GM21619 (cell line): ENCODE measurements around the gene HMCN1.
"Not testable (repeated sequence)": the region's sequence is repeated elsewhere in the genome, so short reads cannot be mapped to it uniquely, and the experiment has no call there.

Experiments used
- ATAC-seq: cut with Tn5 transposase; IDR thresholded peaks from one replicate; pipeline ENCODE4 v1.9.1; 2021; ENCODE audit not compliant: unreplicated experiment

Gene HMCN1

DNA sequence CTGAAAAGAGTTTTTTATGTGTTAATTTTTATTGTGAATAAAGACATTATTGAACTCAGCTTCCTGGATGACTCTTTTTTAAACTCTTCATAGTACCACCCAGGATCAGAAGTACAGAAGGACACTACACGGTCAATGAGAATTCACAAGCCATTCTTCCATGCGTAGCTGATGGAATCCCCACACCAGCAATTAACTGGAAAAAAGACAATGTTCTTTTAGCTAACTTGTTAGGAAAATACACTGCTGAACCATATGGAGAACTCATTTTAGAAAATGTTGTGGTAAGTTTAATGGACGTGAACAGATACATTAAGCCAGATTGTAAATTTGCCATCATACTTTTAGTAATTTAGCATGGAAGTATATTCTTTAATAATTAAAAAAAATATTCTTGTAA is 391.3 kb downstream of the HMCN1 start:
- ATAC-seq: no peak

DNA sequence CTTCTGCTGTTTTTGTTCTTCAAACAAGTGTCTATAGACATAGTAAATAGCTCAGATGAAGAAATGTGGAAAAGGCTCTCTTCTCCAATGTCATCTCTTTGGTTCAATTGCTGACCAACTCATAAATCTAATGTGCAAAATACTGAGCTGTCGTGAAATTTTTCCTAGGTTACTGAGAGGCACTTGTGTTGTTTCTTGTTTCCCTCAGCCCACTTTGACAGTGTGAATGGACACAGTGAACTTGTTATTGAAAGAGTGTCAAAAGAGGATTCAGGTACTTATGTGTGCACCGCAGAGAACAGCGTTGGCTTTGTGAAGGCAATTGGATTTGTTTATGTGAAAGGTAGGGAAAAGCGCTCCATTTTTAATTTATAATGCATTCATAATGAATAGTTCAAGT is 395.6 kb downstream of the HMCN1 start:
- ATAC-seq: no peak

DNA sequence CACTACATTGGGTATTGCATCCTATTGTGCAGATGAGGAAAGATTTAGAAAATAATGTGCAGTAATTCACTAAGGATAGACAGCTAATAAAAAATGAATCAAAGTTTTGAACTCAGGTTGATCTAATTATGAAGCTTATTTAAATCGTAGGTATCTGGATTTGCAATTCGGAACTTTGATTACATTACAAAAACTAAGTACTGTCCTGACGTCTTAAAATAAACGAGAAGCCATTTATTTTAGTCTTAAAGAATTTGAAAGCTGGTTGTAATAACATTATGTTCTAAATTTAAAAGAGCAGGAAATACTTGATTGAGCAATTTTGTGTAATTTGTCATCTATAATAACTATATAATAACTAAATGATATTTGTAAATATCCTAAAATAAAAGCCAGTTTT is 404.9 kb downstream of the HMCN1 start:
- no peak for ATAC-seq

DNA sequence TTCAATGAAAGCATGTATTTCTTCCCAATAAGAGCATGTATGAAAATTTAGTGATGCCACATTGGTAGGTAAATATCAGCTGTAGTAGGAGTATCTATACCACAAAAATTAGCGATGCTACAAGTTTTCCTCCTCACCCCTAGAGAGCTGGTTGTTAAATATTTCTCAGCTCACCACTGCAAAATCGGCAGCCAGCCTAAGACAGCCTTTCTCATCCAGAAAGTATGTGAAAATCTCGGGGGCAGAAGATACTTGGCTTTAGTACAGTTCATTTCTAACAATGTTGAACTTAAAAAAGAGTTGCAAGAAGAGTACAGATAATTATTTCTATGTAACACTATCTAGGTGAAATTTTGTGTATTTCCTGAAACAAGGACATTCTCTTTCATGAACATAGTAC is 405.5 kb downstream of the HMCN1 start:
- ATAC-seq: no peak

DNA sequence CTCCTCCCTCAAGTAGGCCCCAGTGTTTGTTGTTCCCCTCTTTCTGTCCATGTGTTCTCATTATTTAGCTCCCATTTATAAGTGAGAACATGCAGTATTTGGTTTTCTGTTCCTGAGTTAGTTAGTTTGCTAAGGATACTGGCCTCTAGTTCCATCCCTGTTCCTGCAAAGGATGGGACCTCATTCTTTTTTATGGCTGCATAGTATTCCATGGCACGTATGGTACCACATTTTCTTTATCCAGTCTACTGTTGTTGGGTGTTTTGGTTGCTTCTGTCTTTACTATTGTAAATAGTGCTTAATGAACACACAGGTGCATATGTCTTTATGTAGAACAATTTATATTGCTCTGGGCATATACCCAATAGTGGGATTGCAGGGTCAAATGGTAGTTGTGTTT is 408.0 kb downstream of the HMCN1 start:
- no peak for ATAC-seq

DNA sequence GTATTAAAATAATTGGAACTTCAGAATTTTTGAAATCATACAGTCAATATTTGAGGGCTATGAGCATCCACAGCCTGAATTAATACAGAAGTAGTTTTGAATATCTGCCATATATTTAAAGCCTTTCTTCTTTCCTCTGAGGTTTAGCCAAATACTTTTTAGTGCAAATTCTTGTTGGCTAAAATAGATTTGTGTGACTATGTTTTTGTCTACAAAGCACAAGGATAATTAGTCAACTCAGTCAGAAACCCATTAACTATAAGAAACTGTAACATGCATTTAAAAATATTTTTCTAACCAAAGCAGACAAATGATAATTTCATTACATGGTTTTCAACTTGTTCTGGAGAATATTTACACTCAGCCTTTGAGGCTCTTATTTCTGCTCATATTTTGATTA is 408.7 kb downstream of the HMCN1 start:
- no peak for ATAC-seq

DNA sequence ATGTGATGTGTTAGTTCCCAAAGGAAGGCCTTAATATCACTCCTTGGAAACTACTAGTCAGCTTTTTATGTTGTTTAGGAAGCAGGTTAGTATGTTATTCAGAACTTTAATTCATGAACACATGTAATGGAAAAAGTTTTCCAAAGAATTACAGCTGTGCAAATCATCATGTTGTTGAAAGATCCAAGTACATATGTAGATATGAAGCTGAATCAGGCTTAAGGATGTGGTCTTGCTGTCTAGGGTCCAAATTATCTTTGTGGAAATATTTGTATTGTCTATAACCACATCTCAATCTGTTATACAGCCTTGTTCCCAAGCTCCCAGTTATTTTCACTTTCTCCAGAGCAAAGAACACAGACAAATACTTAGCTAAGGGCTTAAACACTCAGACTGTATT is 409.3 kb downstream of the HMCN1 start:
- no peak for ATAC-seq

DNA sequence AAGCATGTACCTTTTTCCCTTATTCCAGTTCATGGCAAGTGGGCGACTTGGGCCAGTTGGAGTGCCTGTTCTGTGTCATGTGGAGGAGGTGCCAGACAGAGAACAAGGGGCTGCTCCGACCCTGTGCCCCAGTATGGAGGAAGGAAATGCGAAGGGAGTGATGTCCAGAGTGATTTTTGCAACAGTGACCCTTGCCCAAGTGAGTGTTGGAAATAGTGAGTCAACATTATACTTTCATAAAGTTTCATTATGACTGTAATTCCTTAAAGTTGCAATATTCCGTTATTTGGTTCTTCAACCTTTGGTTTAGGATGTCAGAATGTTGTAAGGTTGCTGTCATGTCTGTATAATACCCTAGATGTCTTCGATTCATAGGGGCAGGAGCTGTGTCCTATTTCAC is 410.3 kb downstream of the HMCN1 start:
- ATAC-seq: no peak

DNA sequence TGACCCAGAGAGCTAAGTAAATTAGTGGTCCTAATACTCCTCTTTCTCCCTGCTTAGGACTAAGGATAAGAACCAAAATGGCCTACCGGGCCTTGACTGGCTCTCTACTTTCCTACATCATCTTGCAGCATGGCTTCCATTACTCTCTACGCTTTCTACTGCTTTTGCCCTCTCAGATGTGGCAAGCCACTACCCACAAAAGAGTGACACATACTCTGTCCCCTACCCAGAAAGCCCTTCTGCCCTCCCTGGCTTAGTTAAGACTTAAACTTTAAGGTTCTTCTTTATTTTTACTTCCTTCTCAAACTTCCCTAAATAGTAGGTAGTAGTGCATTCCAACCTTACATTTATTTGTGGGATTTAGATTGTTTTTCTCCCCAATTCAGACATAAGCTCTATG is 412.8 kb downstream of the HMCN1 start:
- no peak for ATAC-seq

DNA sequence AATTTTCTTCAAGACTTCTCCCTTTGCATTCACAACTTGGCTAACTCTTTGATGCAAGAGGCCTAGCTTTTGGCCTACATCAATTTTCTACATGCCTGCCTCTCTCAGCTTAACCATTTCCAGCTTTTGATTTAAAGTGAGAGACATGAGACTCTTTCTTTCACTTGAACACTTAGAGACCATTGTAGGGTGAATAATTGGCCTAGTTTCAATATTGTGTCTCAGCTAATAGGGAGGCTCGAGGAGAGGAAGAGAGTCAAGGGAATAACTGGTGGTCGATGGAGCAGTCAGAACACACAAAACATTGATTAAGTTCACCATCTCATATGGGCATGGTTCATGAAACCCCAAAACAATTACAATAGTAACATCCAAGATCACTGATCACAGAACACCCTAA is 415.4 kb downstream of the HMCN1 start:
- no peak for ATAC-seq

DNA sequence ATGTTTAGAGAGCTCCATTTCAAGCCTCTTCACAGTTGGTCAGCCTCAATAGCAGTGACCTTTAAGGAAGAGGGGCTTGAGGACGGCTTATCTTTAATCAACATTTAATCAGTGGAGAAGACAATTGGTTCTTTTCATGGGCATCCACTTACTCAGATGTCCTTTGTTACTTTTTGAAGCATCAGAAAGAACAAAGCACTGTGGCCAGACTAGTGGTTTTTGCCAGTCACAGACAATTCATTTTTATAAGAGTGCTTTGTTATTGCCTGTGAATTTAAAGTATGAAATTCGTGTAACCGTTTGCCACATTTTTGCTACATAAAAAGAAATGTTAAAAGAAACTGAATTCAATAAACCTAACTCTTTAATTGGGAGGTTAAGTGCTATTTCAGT is 418.0 kb downstream of the HMCN1 start:
- ATAC-seq: no peak

DNA sequence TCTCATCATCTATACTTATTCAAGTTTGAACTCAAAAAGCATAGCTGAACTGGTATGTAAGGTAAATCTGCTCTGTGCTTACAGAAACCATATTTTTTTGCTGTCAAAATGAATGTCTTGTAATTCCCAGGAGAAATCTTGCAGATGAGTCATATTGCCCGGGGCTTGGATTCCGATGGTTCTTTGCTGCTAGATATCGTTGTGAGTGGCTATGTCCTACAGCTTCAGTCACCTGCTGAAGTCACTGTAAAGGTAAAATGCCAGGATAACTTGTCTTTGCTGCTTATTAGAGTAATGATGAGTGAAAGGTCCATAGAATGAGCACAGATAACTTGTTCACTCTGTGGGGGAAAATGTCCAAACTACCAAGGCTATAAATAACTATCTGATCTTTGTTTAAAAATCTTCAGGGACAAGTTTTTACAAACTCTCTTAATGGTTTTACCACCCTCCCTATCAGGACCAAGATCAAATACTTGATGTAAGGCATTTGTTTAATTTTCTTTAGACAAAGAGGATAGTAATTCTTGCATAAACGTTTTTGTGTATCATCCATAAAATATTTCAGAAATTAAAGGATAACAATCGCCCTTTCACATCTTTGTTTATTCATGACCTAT is 418.5 kb downstream of the HMCN1 start:
- ATAC-seq: no peak

DNA sequence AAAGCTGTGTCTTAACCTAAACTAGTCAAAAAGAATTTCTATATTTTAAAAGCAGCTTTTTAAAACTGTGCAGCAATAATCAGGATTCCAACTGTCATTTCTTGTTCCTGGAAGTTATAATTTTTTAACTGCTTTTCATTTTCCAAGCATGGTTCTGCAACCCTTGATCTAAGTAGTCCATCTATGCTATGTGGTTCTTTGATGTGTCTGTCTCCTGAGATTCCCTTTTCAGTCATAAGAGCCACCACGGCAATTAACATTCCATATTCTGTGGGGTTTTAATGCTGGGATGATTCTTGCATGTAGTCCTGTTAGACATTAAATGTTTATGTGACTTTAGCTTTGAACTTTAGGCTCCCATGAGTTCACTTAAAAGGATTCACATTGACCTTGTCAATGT is 420.5 kb downstream of the HMCN1 start:
- ATAC-seq: no peak

DNA sequence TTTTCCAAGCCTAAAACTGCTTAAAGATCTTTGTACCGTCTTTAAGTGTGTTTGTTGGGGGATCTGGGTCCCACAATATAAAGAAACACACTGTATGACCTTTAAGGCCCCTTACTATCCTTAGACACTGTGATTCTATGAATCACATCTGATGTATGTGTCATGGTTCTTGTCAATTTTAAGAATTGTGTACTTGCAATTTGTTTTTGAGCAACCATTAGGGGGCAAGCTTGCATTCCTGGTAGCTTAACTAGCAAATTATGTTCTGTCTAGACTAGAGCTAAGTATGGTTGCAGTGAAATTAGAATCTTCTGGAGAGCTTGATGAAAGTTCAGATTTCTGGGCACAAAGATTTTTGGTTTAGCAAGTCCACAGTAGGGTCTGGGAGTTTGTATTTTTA is 421.4 kb downstream of the HMCN1 start:
- no peak for ATAC-seq

DNA sequence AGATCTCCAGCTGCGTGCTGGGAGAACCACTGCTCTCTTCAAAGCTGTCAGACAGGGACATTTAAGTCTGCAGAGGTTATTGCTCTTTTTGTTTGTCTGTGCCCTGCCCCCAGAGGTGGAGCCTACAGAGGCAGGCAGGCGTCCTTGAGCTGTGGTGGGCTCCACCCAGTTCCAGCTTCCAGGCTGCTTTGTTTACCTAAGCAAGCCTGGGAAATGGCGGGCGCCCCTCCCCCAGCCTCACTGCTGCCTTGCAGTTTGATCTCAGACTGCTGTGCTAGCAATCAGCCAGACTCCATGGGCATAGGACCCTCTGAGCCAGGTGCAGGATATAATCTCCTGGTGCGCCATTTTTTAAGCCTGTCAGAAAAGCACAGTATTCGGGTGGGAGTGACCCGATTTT is 428.7 kb downstream of the HMCN1 start:
- ATAC-seq: not testable (repeated sequence)

DNA sequence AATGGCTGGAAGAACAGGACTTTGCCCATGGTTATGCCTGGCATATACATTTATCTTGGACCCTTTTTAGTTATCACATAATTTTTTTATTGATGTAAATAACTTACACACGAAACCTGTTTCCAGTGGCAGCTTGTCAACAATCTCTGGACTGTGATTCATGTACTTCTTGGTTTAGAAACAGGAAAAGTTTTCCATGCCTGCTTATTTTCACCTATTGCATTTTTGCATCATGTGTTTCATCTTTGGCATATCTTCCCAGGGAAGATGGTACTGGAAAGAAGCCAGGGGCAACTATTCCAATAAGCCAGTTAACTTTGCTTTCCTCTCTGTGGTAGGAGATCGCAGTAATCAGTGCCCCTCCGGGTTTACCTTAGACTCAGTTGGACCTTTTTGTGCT is 430.6 kb downstream of the HMCN1 start:
- no peak for ATAC-seq

DNA sequence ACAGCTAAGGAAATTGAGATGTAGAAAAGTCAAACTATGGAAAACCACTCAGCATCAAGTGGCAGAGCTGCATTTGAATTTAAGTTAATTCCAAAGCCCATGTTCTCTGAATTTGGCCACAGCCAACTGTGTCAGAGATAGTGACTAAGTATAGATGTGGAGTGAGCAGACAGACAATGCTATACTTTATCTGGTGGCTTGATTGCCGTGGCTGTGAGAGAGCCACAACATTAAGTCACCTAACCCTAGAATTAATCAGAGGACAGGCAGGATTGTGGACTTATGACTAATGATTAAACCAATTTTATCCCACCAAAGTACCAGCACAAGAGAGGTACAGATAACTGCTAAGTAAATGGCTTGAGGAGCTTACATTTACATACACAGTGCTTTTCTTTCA is 431.1 kb downstream of the HMCN1 start:
- no peak for ATAC-seq

DNA sequence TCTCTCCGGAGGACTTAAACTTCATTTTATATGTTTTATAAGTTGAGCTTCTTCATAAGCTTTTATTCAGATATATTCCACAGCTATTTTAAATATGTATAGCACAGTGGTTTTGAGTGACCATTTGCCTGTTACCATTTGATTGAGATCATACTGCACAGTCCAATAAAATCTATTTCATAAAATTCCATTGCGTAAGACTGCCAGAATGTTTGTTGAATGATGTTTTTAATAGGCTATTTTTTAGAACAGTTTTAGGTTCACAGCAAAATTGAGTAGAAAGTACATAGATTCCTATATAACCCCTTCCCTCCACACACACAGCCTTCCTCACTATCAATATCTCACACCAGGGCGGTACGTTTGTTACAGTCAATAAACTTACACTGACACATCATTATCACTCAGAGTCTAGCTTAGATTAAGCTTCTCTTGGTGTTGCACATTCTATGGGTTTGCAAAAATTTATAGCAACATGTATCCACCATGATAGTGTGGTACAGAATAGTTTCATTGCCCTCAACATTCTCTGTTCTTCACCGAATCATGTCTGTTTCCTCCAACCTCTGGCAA is 433.0 kb downstream of the HMCN1 start:
- ATAC-seq: no peak

DNA sequence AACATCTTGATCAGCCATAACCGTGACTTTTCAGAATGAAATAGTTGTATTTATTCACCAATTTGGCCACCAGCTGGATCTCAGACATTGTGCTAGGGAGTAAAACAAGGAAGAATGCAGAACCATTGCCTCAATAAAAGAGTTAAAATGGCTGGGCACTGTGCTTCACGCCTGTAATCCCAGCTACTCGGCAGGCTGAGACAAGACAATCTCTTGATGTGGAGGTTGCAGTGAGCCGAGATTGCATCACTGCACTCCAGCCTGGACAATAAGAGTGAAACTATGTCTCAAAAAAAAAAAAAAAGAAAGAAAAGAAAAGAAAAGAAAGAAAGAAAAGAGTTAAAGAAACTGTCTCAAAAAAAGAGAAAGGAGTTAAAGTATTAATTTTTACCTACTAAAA is 441.4 kb downstream of the HMCN1 start:
- ATAC-seq: no peak

DNA sequence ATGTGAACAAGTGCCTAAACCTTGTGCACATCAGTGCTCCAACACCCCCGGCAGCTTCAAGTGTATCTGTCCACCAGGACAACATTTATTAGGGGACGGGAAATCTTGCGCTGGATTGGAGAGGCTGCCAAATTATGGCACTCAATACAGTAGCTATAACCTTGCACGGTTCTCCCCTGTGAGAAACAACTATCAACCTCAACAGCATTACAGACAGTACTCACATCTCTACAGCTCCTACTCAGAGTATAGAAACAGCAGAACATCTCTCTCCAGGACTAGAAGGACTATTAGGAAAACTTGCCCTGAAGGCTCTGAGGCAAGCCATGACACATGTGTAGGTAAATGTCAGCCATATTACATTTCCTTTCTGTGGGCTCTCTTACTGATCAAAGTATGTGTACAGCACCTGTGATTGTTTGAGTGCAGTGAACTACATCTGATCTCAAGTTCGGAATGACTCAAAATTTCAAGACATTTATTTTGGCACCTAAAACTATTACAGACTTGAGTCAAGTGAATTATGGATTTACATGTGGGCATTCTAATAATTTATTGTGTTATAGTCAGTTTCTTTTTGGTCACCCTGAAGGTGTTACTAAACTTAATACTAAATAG is 444.3 kb downstream of the HMCN1 start:
- peak; percentile 43 for ATAC-seq

DNA sequence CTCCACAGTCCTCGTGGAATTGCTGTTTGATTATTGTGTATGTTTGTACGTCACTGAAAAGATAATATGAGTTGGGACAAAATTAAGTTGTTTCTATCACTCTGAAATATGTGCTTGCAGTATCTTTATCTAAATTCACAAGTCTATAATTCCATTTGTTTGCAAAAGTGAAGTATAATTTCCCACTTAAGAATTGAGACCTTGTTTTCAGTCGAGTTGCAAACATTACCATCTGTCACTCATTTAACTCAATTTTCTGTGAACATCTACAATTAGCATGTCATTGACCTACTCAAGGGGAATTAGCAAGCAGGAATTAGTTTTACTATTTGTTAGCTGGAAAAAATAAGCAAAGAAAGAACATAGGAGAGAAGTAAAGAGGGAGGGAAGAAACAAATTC is 445.0 kb downstream of the HMCN1 start:
- no peak for ATAC-seq

DNA sequence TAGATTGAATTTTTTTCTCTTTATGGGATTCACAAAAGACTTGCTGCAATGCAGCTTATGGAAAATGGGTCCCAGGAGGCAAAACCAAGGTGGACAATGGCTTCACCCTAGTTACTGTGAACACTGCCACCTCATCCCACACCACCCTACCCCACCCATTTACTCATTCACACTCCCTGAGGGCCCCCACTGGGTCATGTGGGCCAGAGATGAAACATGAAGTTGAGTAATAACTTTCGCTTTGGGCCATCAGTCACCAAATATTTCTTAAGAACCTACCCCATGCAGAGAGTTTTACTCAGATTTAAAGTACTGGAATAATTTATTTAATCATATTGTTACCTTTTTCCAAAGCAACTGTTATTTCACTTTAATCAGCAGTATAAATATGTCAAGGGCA is 449.0 kb downstream of the HMCN1 start:
- ATAC-seq: peak; percentile 56
